Measurements from ENCODE around the gene CARMIL3.

DNA sequence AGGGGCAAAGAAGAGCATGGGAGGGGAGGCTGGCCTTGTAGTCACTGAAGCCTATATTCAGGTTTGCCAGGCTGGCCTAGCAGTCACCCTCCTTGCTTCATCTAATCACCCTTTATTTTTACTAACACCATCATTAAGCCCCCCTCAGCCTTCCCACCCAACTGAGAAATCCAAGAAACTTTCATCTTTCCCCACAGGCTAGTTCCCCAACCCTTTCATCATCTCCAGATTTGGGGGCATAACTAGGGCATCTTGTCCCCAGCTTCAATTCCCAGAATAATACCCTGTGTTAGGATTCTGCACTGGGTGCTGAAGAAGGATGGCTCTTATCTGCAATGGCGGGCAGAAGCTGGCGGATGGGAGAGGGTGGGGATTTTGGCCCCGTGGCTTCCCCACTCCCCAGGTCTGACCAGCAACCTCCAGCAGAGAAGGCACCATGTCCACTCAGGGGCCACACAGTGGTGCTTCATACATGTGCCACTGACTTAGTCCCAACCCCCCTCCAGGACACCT is 49.2 kb downstream of the CARMIL3 start:
- TF ChIP-seq, protein P1, sequence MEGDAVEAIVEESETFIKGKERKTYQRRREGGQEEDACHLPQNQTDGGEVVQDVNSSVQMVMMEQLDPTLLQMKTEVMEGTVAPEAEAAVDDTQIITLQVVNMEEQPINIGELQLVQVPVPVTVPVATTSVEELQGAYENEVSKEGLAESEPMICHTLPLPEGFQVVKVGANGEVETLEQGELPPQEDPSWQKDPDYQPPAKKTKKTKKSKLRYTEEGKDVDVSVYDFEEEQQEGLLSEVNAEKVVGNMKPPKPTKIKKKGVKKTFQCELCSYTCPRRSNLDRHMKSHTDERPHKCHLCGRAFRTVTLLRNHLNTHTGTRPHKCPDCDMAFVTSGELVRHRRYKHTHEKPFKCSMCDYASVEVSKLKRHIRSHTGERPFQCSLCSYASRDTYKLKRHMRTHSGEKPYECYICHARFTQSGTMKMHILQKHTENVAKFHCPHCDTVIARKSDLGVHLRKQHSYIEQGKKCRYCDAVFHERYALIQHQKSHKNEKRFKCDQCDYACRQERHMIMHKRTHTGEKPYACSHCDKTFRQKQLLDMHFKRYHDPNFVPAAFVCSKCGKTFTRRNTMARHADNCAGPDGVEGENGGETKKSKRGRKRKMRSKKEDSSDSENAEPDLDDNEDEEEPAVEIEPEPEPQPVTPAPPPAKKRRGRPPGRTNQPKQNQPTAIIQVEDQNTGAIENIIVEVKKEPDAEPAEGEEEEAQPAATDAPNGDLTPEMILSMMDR (IDR thresholded peaks at IDR 0.05): no peak
- no peak for TF ChIP-seq POLR2A (IDR thresholded peaks at IDR 0.05)

Data from right lobe of liver (tissue), 4 donors.